ENCODE measurements around the gene ABCC8. TPM values are rescaled to one million over a fixed set of nuclear protein-coding genes. Genes with fewer than 3 reads are reported as not detected.

ABCC8 gene
- total RNA-seq, 4 donors from 2014 or later = under 0.01 TPM; not detected in 3

GRCh38 chr11:17385926-17386325, 90.7 kb downstream of the ABCC8 start:
- no peak for DNase-seq
- Histone ChIP-seq H3K27ac (no peak overlapping the region), H3K27me3 (peaks cover 0 to 27% (median 0%) of the 10 kb centered on the region in 4 donors), H3K4me3 (no peak overlapping the region), H3K4me1 (peaks cover 4 to 32% (median 9%) of the 10 kb centered on the region in 3 donors), H3K36me3 (no peaks in the 10 kb centered on the region), H3K9me3 (no peaks in the 10 kb centered on the region)
- TF ChIP-seq, protein P1, sequence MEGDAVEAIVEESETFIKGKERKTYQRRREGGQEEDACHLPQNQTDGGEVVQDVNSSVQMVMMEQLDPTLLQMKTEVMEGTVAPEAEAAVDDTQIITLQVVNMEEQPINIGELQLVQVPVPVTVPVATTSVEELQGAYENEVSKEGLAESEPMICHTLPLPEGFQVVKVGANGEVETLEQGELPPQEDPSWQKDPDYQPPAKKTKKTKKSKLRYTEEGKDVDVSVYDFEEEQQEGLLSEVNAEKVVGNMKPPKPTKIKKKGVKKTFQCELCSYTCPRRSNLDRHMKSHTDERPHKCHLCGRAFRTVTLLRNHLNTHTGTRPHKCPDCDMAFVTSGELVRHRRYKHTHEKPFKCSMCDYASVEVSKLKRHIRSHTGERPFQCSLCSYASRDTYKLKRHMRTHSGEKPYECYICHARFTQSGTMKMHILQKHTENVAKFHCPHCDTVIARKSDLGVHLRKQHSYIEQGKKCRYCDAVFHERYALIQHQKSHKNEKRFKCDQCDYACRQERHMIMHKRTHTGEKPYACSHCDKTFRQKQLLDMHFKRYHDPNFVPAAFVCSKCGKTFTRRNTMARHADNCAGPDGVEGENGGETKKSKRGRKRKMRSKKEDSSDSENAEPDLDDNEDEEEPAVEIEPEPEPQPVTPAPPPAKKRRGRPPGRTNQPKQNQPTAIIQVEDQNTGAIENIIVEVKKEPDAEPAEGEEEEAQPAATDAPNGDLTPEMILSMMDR (IDR thresholded peaks at IDR 0.05) = no peak
- TF ChIP-seq POLR2A (IDR thresholded peaks at IDR 0.05) = no peak
- WGBS, 2 donors = 65 to 69% methylated on average over 2 to 3 of the region's 6 CpGs
- intact Hi-C loops (cut with DNase I) = loop anchor here (5.0 kb wide), 1 partner anchor 116 kb away; no protein-coding TSS in a partner anchor

- Histone ChIP-seq H3K27me3 (peaks cover 0 to 27% (median 0%) of the 10 kb centered on the region in 4 donors), H3K4me3 (no peak overlapping the region), H3K27ac (no peak overlapping the region), H3K4me1 (peaks cover 4 to 32% (median 9%) of the 10 kb centered on the region in 3 donors), H3K36me3 (no peaks in the 10 kb centered on the region), H3K9me3 (no peaks in the 10 kb centered on the region)
- WGBS, 2 donors = 67 to 73% methylated on average over 2 to 3 of the region's 5 CpGs
- intact Hi-C loops (cut with DNase I) = loop anchor here (5.0 kb wide), 1 partner anchor 117 kb away; no protein-coding TSS in a partner anchor
- no peak for TF ChIP-seq POLR2A (IDR thresholded peaks at IDR 0.05)
- TF ChIP-seq, protein P1 (IDR thresholded peaks at IDR 0.05) = no peak
- DNase-seq = no peak
Observed at GRCh38 chr11:17385492-17385891, 91.2 kb downstream of the ABCC8 start.

GRCh38 chr11:17384002-17384511, 92.6 kb downstream of the ABCC8 start:
- TF ChIP-seq, protein P1 (IDR thresholded peaks at IDR 0.05) = peak; percentile 77 to 89 (median 84)
- no peak for TF ChIP-seq POLR2A (IDR thresholded peaks at IDR 0.05)
- Histone ChIP-seq H3K27ac (no peak overlapping the region), H3K4me3 (no peak overlapping the region), H3K36me3 (no peaks in the 10 kb centered on the region), H3K4me1 (peaks cover 4 to 25% (median 4%) of the 10 kb centered on the region in 3 donors), H3K27me3 (peaks cover 0 to 27% (median 0%) of the 10 kb centered on the region in 4 donors), H3K9me3 (no peaks in the 10 kb centered on the region)
- DNase-seq = no peak
- intact Hi-C loops (cut with DNase I) = no loop called here
- WGBS, 2 donors = 0 to 59% methylated on average over 1 to 5 of the region's 6 CpGs

DNA sequence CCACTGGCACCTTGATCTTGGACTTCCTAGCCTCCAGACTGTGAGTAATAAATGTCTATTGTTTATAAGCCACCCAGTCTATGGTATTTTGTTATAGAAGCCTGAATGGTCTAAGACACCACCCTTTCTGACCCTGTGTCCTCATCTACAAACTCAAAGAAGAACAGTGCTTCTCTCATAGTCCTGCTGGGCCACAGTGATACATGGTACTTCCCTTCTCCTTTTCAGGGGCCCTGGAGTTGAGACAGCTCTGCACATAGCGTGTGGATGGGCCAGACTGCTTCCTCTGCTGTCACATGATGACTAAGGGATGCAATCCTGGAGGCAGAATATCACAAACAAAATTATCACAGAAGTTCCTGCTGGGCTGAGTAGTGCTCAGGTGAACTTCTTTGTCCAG, 93.2 kb downstream of the ABCC8 start:
- H3K36me3 ChIP-seq = no peaks in the 10 kb centered on the region
- no peak overlapping the region for H3K27ac ChIP-seq
- peaks cover 0 to 25% (median 0%) of the 10 kb centered on the region in 4 donors for H3K27me3 ChIP-seq
- TF ChIP-seq POLR2A (IDR thresholded peaks at IDR 0.05) = no peak
- TF ChIP-seq, protein P1 (IDR thresholded peaks at IDR 0.05) = no peak
- H3K9me3 ChIP-seq = no peaks in the 10 kb centered on the region
- H3K4me1 ChIP-seq = peaks cover under 1 to 25% (median 4%) of the 10 kb centered on the region in 3 donors
- intact Hi-C loops (cut with DNase I) = no loop called here
- 88 to 100% methylated on average over 1 of the region's 1 CpG for WGBS, 2 donors
- no peak overlapping the region for H3K4me3 ChIP-seq
- DNase-seq = no peak

DNA sequence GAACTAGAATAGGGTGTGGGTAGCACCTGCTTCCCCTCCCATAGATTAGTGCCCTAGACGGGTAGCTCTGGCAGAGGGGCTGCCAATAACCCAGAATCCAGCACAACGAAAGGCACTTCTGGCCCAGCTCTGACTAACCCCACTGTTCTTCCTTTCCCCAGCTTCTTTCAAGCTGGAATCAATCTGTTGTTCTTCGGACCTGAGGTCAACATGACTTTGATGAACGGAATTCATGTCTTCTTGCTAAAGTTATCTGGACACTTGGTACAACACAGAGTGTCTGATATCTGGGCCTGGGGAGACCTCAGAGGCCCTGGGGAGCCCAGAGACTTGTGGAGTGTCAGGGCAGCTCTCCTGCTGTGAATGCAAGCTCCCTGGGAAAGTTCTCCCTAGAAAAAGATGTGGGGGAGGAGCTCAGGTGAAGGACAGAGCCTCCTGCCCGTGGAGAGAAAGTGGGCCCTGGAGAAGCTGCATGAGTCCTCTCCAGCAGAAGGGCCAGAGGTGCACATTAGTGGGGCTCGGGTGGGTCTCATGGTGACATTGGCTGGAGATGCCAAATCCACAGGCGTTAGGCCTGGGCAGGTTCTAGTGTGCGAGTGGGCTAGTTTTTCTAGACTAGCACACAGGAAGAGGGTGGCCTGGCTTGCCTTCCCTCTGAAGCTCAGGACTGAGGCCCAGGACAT, 94.5 kb downstream of the ABCC8 start:
- H3K36me3 ChIP-seq = no peaks in the 10 kb centered on the region
- peaks cover 0 to 33% (median 3%) of the 10 kb centered on the region in 3 donors for H3K4me1 ChIP-seq
- WGBS, 2 donors = 56 to 75% methylated on average over 5 to 8 of the region's 8 CpGs
- H3K9me3 ChIP-seq = no peaks in the 10 kb centered on the region
- intact Hi-C loops (cut with DNase I) = no loop called here
- TF ChIP-seq, protein P1 (IDR thresholded peaks at IDR 0.05) = no peak
- TF ChIP-seq POLR2A (IDR thresholded peaks at IDR 0.05) = no peak
- H3K4me3 ChIP-seq = no peak overlapping the region
- H3K27ac ChIP-seq = no peak overlapping the region
- H3K27me3 ChIP-seq = peaks cover 0 to 12% (median 0%) of the 10 kb centered on the region in 4 donors
- DNase-seq = no peak
